ENCODE data around the gene AEBP2. TPM values are rescaled to one million over a fixed set of nuclear protein-coding genes. Genes with fewer than 3 reads are reported as not detected.

AEBP2 gene
- total RNA-seq, 3 donors from 2014 or later, result 42.4 to 50.9 (median 45.8) TPM

GRCh38 chr12:19432309-19433170, 6.8 kb upstream of the AEBP2 start:
- no peaks in the 10 kb centered on the region for H3K9me3 Mint-ChIP-seq
- no peaks in the 10 kb centered on the region for H3K27me3 Mint-ChIP-seq (ENCODE audit: low read depth)
- no peak overlapping the region for H3K4me3 Mint-ChIP-seq
- ATAC-seq (peak; percentile 9 to 15), DNase-seq (no peak)
- H3K4me1 Mint-ChIP-seq (ENCODE audit: low read depth), result peaks cover 32% of the 10 kb centered on the region
- no peaks in the 10 kb centered on the region for H3K36me3 Mint-ChIP-seq (ENCODE audit: insufficient read depth)

GRCh38 chr12:19434538-19434937, 4.8 kb upstream of the AEBP2 start:
- Mint-ChIP-seq H3K36me3 (ENCODE audit: insufficient read depth) (no peaks in the 10 kb centered on the region), H3K4me3 (no peak overlapping the region)
- no peak for ATAC-seq

GRCh38 chr12:19435831-19436497, 3.3 kb upstream of the AEBP2 start:
- H3K4me3 Mint-ChIP-seq, result no peak overlapping the region
- H3K9me3 Mint-ChIP-seq, result no peaks in the 10 kb centered on the region
- peaks cover 32% of the 10 kb centered on the region for H3K4me1 Mint-ChIP-seq (ENCODE audit: low read depth)

More at GRCh38 chr12:19434538-19434937, 4.8 kb upstream of the AEBP2 start:
- Mint-ChIP-seq H3K27me3 (ENCODE audit: low read depth) (no peaks in the 10 kb centered on the region), H3K9me3 (no peaks in the 10 kb centered on the region), H3K4me1 (ENCODE audit: low read depth) (peaks cover 33% of the 10 kb centered on the region)
- DNase-seq, result no peak

GRCh38 chr12:19436931-19437330, 2.4 kb upstream of the AEBP2 start:
- ATAC-seq (no peak), DNase-seq (no peak)
- Mint-ChIP-seq H3K4me1 (ENCODE audit: low read depth) (peaks cover 32% of the 10 kb centered on the region), H3K9me3 (no peaks in the 10 kb centered on the region), H3K4me3 (no peak overlapping the region), H3K27me3 (ENCODE audit: low read depth) (no peaks in the 10 kb centered on the region), H3K36me3 (ENCODE audit: insufficient read depth) (peaks cover 3% of the 10 kb centered on the region)

More at GRCh38 chr12:19435831-19436497, 3.3 kb upstream of the AEBP2 start:
- DNase-seq, result no peak
- ATAC-seq, result no peak
- Mint-ChIP-seq H3K27me3 (ENCODE audit: low read depth) (no peaks in the 10 kb centered on the region), H3K36me3 (ENCODE audit: insufficient read depth) (peaks cover 2% of the 10 kb centered on the region)

GRCh38 chr12:19437996-19438395, 1.3 kb upstream of the AEBP2 start:
- H3K4me1 Mint-ChIP-seq (ENCODE audit: low read depth), result peaks cover 34% of the 10 kb centered on the region
- DNase-seq (no peak), ATAC-seq (no peak)
- no peaks in the 10 kb centered on the region for H3K9me3 Mint-ChIP-seq
- H3K27me3 Mint-ChIP-seq (ENCODE audit: low read depth), result no peaks in the 10 kb centered on the region
- H3K4me3 Mint-ChIP-seq, result no peak overlapping the region
- peaks cover 3% of the 10 kb centered on the region for H3K36me3 Mint-ChIP-seq (ENCODE audit: insufficient read depth)

- no peaks in the 10 kb centered on the region for H3K9me3 Mint-ChIP-seq
- peaks cover 39% of the 10 kb centered on the region for H3K4me1 Mint-ChIP-seq (ENCODE audit: low read depth)
- DNase-seq (peak; percentile 49), ATAC-seq (peak; percentile 49 to 54)
- peak overlapping the region; percentile 100 for H3K4me3 Mint-ChIP-seq
- H3K27me3 Mint-ChIP-seq (ENCODE audit: low read depth), result no peaks in the 10 kb centered on the region
- peaks cover 10% of the 10 kb centered on the region for H3K36me3 Mint-ChIP-seq (ENCODE audit: insufficient read depth)
These were observed 947 bp downstream of the AEBP2 start for GRCh38 chr12:19440019-19440858.

- peak overlapping the region; percentile 100 for H3K4me3 Mint-ChIP-seq
- peaks cover 40% of the 10 kb centered on the region for H3K4me1 Mint-ChIP-seq (ENCODE audit: low read depth)
- ATAC-seq (no peak), DNase-seq (no peak)
- peaks cover 10% of the 10 kb centered on the region for H3K36me3 Mint-ChIP-seq (ENCODE audit: insufficient read depth)
- no peaks in the 10 kb centered on the region for H3K27me3 Mint-ChIP-seq (ENCODE audit: low read depth)
- no peaks in the 10 kb centered on the region for H3K9me3 Mint-ChIP-seq
These were observed 1.6 kb downstream of the AEBP2 start for GRCh38 chr12:19440916-19441315.

GRCh38 chr12:19443585-19443984, 4.3 kb downstream of the AEBP2 start:
- no peaks in the 10 kb centered on the region for H3K9me3 Mint-ChIP-seq
- ATAC-seq, result no peak
- no peak for DNase-seq
- H3K4me3 Mint-ChIP-seq, result no peak overlapping the region
- peaks cover 65% of the 10 kb centered on the region for H3K4me1 Mint-ChIP-seq (ENCODE audit: low read depth)
- peaks cover 14% of the 10 kb centered on the region for H3K36me3 Mint-ChIP-seq (ENCODE audit: insufficient read depth)
- H3K27me3 Mint-ChIP-seq (ENCODE audit: low read depth), result no peaks in the 10 kb centered on the region

- Mint-ChIP-seq H3K4me1 (ENCODE audit: low read depth) (peaks cover 67% of the 10 kb centered on the region), H3K9me3 (no peaks in the 10 kb centered on the region), H3K27me3 (ENCODE audit: low read depth) (no peaks in the 10 kb centered on the region), H3K36me3 (ENCODE audit: insufficient read depth) (peaks cover 14% of the 10 kb centered on the region), H3K4me3 (peak overlapping the region; percentile 50)
- DNase-seq (no peak), ATAC-seq (no peak)
These were observed 4.8 kb downstream of the AEBP2 start for GRCh38 chr12:19444097-19444496.

- H3K36me3 Mint-ChIP-seq (ENCODE audit: insufficient read depth), result peaks cover 10% of the 10 kb centered on the region
- no peak overlapping the region for H3K4me3 Mint-ChIP-seq
These were observed 8.1 kb downstream of the AEBP2 start for GRCh38 chr12:19447386-19447785.

GRCh38 chr12:19449814-19450213, 10.5 kb downstream of the AEBP2 start:
- Mint-ChIP-seq H3K9me3 (no peaks in the 10 kb centered on the region), H3K36me3 (ENCODE audit: insufficient read depth) (peaks cover 5% of the 10 kb centered on the region), H3K27me3 (ENCODE audit: low read depth) (no peaks in the 10 kb centered on the region), H3K4me3 (no peak overlapping the region), H3K4me1 (ENCODE audit: low read depth) (peaks cover 75% of the 10 kb centered on the region)
- ATAC-seq (no peak), DNase-seq (no peak)

More at GRCh38 chr12:19447386-19447785, 8.1 kb downstream of the AEBP2 start:
- ATAC-seq, result no peak
- peaks cover 75% of the 10 kb centered on the region for H3K4me1 Mint-ChIP-seq (ENCODE audit: low read depth)
- H3K9me3 Mint-ChIP-seq, result no peaks in the 10 kb centered on the region
- no peak for DNase-seq
- no peaks in the 10 kb centered on the region for H3K27me3 Mint-ChIP-seq (ENCODE audit: low read depth)

- Mint-ChIP-seq H3K27me3 (ENCODE audit: low read depth) (no peaks in the 10 kb centered on the region), H3K4me3 (no peak overlapping the region), H3K9me3 (no peaks in the 10 kb centered on the region), H3K4me1 (ENCODE audit: low read depth) (peaks cover 74% of the 10 kb centered on the region), H3K36me3 (ENCODE audit: insufficient read depth) (peaks cover 5% of the 10 kb centered on the region)
- no peak for DNase-seq
- no peak for ATAC-seq
These were observed 11.1 kb downstream of the AEBP2 start for GRCh38 chr12:19450362-19450761.

- H3K9me3 Mint-ChIP-seq, result no peaks in the 10 kb centered on the region
- ATAC-seq (no peak), DNase-seq (no peak)
- peaks cover 71% of the 10 kb centered on the region for H3K4me1 Mint-ChIP-seq (ENCODE audit: low read depth)
- H3K4me3 Mint-ChIP-seq, result no peak overlapping the region
- H3K36me3 Mint-ChIP-seq (ENCODE audit: insufficient read depth), result peaks cover 6% of the 10 kb centered on the region
- no peaks in the 10 kb centered on the region for H3K27me3 Mint-ChIP-seq (ENCODE audit: low read depth)
These were observed 11.9 kb downstream of the AEBP2 start for GRCh38 chr12:19451196-19451595.

GRCh38 chr12:19453961-19454360, 14.7 kb downstream of the AEBP2 start:
- Mint-ChIP-seq H3K9me3 (no peaks in the 10 kb centered on the region), H3K4me1 (ENCODE audit: low read depth) (peaks cover 72% of the 10 kb centered on the region), H3K4me3 (no peak overlapping the region), H3K27me3 (ENCODE audit: low read depth) (no peaks in the 10 kb centered on the region), H3K36me3 (ENCODE audit: insufficient read depth) (peaks cover 18% of the 10 kb centered on the region)
- ATAC-seq (no peak), DNase-seq (no peak)

Data from activated T-cell treated with anti-CD3 and anti-CD28 coated beads, Interleukin-2, amount 50 U/mL, for 4 hours (primary cell).